ES-I3 (cell line): ENCODE data around the gene GARIN5B.
A peak's percentile ranks its signal among the peaks of the same experiment; 100 is the strongest.
"Not testable (repeated sequence)": the region's sequence is repeated elsewhere in the genome, so short reads cannot be mapped to it uniquely, and the experiment has no call there.

Source experiments
- H3K36me3 ChIP-seq: 2 replicates; pipeline ENCODE4 v1.6.1; 2013; ENCODE audit warnings: mild to moderate bottlenecking, low read length, control low read depth, moderate library complexity; ENCODE audit not compliant: insufficient read depth
- H3K4me1 ChIP-seq: 2 replicates; pipeline ENCODE4 v1.6.1; 2013; ENCODE audit warnings: mild to moderate bottlenecking, control low read depth, low read length; ENCODE audit not compliant: insufficient read depth
- H3K9ac ChIP-seq: 2 replicates; pipeline ENCODE4 v1.6.1; 2013; ENCODE audit warnings: low read depth, mild to moderate bottlenecking, low read length, moderate library complexity
- H3K9me3 ChIP-seq: 2 replicates; pipeline ENCODE4 v1.6.1; 2013; ENCODE audit warnings: mild to moderate bottlenecking, low read length, moderate library complexity; ENCODE audit not compliant: control insufficient read depth, insufficient read depth

The GARIN5B gene

DNA sequence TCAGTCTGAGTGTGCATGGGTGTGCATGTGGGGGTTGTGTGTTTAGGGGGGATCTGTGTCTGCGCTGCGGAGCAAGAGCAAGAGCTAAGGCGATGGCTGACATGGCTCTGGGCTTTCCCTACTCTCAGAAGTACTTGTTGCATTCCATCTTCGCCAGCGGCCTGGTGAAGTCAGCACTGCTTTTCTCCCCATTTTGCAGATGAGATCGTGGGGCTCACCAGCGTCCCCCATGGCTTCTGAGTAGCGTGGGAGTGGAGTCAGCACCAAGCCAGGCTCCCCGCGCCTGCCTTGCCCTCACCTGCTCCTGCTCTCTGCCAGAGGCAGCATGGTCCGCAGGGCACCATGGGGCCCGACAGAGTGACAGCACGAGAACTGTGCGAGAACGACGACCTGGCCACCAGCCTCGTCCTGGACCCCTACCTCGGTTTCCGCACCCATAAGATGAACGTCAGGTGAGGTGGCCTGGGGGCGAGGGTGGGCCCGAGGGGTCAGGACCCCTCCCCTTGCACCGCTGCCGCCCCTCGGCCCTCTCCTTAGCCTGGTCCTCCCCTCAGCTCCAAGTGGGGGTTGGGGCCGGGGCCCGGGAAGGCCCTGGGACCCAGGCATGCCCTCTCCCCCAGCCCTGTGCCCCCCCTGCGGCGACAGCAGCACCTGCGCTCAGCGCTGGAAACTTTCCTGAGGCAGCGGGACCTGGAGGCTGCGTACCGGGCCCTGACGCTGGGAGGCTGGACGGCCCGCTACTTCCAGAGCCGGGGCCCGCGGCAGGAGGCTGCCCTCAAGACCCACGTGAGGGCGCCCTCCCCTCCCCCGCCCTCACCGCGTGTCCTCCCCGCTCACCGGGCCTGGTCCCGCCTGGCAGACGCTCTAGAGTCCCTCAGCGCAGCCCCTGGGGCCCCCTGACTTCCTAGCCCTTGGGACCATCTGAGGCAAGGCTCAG lies 21.2 kb downstream of the GARIN5B start:
- Histone ChIP-seq H3K36me3 (peaks cover 9% of the 10 kb centered on the region; the same call in 1 of the 2 replicates), H3K4me1 (peaks cover 11% of the 10 kb centered on the region; the same call in 1 of the 2 replicates), H3K9ac (peak overlapping the region; percentile 16; the same call in 1 of the 2 replicates)

DNA sequence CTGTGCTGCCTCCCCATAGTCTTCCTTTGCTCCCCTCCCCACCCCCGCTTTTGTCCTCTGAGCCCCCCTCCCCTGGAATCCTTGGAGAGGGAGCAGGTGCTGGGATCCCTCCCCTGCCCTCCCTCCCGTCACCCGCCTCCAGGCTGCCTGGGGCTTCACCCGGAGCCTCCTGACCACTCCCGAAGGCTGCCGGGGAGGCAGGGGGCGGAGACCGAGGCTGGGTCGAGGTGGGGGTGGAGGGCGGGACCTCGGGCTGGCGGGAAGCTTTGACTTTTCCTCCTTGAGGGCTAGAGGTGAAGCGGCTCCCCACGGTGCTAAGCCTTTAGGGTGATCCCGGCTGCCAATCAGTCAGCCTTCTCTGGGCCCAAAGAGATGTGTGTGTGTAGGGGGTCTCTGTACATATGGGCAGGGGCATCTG lies 21.9 kb downstream of the GARIN5B start:
- peaks cover 9% of the 10 kb centered on the region; the same call in 1 of the 2 replicates for H3K36me3 ChIP-seq
- H3K9ac ChIP-seq, result peak overlapping the region; percentile 88
- no peaks in the 10 kb centered on the region for H3K9me3 ChIP-seq
- H3K4me1 ChIP-seq, result peaks cover 11% of the 10 kb centered on the region; the same call in 1 of the 2 replicates

More for the DNA sequence above, 21.2 kb downstream of the GARIN5B start:
- H3K9me3 ChIP-seq, result no peaks in the 10 kb centered on the region

DNA sequence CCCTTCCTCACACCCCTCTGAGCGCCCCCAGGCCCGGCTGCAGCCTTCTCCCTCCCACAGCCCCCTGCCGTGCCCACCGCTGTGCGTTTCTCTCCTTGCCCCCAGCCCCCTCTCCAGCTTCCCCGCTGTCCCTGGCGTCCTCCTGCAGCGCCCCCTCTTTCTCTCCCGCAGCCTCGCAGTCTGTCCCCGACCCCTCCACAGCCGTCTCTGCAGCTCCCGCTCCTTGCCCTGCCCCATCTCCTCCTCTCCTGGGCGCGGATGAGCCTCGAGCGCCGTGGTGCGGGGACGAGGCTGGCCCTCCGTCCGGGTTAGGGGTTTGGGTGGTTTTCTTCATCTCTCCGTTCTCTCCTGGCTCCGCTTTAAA lies 22.3 kb downstream of the GARIN5B start:
- H3K36me3 ChIP-seq, result peaks cover 9% of the 10 kb centered on the region; the same call in 1 of the 2 replicates
- H3K9ac ChIP-seq, result peak overlapping the region; percentile 88
- no peaks in the 10 kb centered on the region for H3K9me3 ChIP-seq
- H3K4me1 ChIP-seq, result peaks cover 10% of the 10 kb centered on the region; the same call in 1 of the 2 replicates

DNA sequence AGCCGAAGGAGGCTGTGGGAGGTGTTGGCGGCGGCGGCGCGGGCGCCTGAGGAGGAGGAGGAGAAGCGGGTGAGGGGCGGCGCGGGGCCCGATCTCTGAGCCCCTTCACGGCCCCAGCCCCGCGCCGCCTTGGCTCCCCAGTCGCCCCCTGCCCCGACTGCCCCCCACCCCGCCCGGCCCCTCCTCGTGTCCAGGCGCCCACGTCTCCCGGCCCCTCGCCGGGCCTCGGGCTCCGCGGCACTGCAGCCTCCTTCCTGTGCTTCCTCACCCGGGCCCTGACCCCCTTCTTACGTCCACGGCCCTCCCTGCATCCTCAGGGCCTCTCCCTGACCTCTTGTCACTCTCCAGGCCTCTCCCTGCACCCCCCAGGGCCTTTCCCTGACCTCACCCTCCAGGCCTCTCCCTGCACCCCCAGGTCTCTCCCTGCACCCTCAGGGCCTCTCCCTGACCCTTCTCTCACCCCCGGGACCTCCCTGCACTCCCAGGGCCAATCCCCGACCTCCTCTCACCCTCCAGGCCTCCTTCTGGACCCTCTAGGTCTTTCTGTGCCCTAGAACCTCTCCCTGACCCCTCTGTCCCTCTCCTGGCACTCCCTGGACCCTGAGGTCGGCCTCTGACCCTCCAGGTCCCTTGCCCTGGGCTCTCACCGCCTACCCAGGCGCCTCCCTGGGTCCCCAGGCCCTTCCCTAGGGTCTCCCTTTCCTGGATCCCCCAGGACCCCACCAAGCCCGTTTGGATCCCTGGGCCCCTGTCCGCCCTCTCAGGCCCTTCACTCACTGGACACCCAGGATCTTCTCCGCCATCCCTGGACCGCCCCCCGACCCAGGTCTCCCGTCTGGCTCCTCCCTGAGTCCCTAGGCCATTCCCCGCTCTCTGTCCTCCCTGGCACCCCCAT lies 22.9 kb downstream of the GARIN5B start:
- peaks cover 4% of the 10 kb centered on the region; the same call in 1 of the 2 replicates for H3K4me1 ChIP-seq
- no peaks in the 10 kb centered on the region for H3K9me3 ChIP-seq
- peak overlapping the region; percentile 88 for H3K9ac ChIP-seq
- peaks cover 9% of the 10 kb centered on the region; the same call in 1 of the 2 replicates for H3K36me3 ChIP-seq

DNA sequence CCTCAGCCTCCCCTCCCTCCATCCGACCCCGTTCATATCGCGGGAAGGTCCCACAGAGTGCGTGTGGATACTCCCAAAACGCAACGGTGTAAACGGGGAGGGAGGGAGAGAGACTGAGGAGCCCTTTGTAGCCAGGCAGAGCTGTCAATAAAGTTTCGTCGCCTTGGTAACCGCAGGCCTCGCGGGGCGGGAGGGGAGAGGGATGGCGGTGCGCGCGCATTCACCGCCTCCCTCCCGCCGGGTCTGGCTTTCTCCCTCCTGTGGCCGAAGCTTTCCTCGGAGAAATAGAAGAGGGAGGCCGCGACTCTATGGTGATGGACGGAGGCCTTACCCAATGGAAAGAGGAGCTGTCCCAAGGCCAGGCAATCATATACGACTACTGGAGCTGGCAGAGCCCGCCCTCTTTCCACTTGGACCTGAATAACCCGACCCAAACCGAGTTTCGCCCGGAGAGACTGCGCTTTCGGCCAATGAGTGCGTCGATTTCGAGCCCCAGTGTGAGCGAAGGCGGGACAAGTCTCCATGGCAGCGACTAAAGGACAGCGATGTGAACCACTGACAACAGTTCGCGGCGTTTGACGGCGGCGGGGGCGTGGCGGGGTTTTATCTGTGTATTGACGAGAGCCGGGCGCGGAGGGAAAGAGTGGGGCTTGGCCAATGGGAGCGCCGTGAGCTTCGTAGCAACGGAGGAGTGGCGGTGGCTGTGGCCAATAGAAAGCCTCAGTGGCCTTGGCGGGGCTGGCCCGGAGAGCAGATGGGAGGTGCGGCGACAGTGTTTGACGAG lies 23.8 kb downstream of the GARIN5B start, which contains the start of gene KMT5C:
KMT5C (plus strand) TSS at position 772 of the 784 bp plus-strand sequence. CDS start 2,061 bp downstream, outside the sequence.
- Histone ChIP-seq H3K4me1 (peaks cover 4% of the 10 kb centered on the region; the same call in 1 of the 2 replicates), H3K9me3 (no peaks in the 10 kb centered on the region), H3K9ac (peak within 1 kb of the TSS; percentile 88), H3K36me3 (peaks cover 5% of the 10 kb centered on the region; the same call in 1 of the 2 replicates)

DNA sequence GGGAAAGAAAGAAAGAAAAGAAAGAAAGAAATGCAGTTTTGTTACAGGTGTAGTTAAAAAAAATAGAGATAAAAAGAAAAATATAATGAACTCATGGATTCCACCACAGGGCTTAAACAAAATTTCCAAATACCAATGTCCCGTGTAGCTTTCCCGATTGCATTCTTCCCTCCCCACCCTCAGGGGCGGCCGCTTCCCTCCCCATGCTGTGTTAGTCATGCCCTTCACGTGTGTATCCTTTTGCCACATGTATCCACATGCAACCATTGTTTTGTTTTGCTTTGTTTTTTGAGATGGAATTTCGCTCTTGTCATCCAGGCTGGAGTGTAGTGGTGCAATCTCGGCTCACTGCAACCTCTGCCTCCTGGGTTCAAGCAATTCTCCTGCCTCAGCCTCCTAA lies 27.0 kb downstream of the GARIN5B start:
- Histone ChIP-seq H3K9me3 (no peaks in the 10 kb centered on the region), H3K9ac (no peak overlapping the region), H3K4me1 (no peaks in the 10 kb centered on the region; the same call in 1 of the 2 replicates), H3K36me3 (no peaks in the 10 kb centered on the region)

DNA sequence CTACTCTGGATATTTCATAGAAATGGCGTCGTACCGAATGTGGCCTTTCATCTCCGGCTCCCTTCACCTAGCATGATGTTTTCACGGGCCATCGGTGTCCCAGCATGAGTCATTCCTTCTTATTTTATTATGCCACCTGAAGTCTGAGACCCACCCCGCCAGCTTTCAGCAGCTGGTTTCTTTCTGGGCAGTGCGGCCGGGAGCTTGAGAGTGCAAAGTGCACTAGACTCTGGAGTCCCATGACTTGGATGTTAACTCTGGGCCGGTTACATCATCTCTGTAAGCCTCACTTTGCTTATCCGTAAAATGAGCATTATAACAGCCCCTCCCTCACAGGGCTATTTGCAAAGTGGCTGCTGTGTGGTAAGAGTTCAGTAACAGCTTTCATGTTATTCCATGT lies 29.2 kb downstream of the GARIN5B start:
- Histone ChIP-seq H3K4me1 (no peaks in the 10 kb centered on the region; the same call in 1 of the 2 replicates), H3K9me3 (no peaks in the 10 kb centered on the region), H3K36me3 (no peaks in the 10 kb centered on the region), H3K9ac (no peak overlapping the region)

DNA sequence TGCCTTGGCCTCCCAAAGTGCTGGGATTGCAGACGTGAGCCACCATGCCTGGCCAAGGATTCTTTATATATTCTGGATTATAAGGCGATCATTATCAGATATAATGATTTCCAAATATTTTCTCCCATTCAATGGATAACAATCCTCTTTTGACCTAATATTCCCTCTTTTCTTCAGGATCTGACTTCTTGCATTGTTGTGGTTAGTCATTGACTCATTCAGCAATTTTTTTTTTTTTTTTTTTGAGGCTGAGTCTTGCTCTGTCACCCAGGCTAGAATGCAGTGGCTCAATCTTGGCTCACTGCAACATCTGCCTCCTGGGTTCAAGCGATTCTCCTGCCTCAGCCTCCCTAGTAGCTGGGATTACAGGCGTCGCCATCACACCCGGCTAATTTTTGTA lies 33.3 kb downstream of the GARIN5B start:
- not testable (repeated sequence) for H3K9ac ChIP-seq, H3K9me3 ChIP-seq, H3K4me1 ChIP-seq, H3K36me3 ChIP-seq

DNA sequence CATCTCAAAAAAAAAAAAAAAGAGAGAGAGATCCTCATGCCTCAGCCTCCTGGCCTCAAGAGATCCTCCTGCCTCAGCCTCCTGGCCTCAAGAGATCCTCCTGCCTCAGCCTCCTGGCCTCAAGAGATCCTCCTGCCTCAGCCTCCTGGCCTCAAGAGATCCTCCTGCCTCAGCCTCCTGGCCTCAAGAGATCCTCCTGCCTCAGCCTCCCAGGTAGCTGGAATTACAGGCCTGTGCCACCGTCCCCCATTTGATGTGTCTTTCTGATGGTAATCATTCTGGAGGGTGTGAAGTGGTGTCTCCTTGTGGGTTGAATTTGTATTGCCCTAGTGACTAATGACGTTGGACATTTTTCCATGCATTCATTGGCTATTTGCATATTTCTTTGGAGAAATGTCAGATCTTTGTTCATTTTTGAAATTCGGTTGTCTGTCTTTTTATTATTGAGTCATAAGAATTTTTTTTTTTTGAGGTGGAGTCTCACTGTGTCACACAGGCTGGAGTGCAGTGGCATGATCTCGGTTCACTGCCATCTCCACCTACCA lies 34.2 kb downstream of the GARIN5B start:
- H3K36me3 ChIP-seq, H3K4me1 ChIP-seq, H3K9me3 ChIP-seq, H3K9ac ChIP-seq: not testable (repeated sequence)

DNA sequence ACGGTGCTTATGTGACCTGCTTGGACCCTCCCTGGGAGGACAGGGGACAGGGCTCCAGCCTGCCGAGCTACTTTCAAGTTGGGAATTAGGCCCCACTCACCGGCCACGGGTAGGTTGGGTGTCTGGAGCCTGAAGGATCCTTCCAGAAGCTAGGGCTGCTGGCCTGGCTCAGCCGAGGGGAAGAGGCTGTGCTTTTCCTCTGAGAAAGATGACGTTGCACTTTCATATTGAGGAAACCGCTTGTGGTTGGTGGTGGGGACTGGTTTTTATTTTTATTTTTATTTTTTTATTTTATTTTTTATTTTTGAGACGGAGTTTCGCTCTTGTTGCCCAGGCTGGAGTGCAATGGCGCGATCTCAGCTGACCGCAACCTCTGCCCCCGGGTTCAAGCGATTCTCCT lies 37.9 kb downstream of the GARIN5B start, which contains the start of gene TMEM150B:
TMEM150B (minus strand) TSS at position 170 of the 400 bp plus-strand sequence. CDS start 4,305 bp downstream, outside the sequence.
- Histone ChIP-seq H3K36me3 (no peaks in the 10 kb centered on the region), H3K4me1 (0 out of 2 replicates have a peak, but pooled peaks cover 2% of the 10 kb centered on the region), H3K9me3 (no peaks in the 10 kb centered on the region), H3K9ac (no peak within 1 kb of the TSS)

DNA sequence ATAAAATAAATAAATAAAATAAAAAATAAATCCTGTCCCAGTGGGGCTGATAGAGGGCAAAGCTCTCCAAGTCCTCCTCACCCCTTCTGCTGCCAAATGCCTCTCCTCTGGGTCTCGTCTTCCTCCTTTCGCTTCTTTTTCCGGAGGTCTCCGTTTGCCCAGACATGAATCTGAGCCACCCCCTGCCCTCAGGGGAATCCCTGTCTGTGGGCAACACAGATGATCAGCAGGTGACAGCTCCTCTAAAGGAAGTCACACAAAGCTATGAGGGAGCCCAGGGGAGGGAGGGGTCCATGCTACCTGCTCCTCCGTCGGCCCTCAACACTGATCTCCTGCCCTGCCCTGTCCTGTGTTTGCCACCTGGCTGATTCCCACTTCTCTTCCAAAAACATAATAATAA lies 38.4 kb downstream of the GARIN5B start:
- Histone ChIP-seq H3K4me1 (0 out of 2 replicates have a peak, but pooled peaks cover 2% of the 10 kb centered on the region), H3K9me3 (no peaks in the 10 kb centered on the region), H3K36me3 (no peaks in the 10 kb centered on the region), H3K9ac (no peak overlapping the region)

DNA sequence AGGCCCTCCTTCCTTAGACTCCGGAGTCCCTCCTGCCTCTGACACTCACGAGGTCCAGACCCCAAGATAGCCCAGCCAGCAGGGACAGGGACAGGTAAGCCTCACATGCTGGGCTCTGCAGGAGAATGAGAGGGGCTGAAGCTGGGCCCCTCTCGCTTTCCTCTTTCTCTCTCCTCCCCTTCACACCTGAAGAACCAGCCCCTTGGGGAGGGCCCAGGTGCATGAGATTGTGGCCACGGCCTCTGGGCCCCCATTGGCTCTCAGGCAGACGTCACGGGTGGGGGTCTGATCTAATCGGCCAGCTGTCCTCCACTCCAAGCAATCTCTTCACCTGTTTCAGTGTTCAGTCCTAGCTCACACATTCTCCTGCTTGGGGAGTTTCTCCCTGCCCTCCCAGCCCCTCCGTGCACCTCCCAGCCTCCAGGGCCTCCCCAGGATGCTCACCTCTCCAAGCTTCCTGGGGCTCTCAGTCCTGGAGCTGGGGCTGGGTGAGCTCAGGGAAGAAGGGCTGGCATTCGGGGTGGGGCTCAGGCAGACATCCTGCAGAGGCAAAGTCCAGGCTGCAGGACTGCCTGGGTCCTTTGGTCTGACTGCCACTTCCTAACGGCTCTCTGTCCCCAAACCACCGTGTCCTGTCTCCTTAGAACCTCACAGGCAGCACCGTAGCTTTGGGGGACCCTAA lies 40.7 kb downstream of the GARIN5B start:
- Histone ChIP-seq H3K4me1 (0 out of 2 replicates have a peak, but pooled peaks cover 2% of the 10 kb centered on the region), H3K36me3 (no peaks in the 10 kb centered on the region), H3K9ac (no peak overlapping the region), H3K9me3 (no peaks in the 10 kb centered on the region)
